Cardiac fibroblast (primary cell): Measurements from ENCODE around the gene PRCP.
"Not testable (repeated sequence)": the region's sequence is repeated elsewhere in the genome, so short reads cannot be mapped to it uniquely, and the experiment has no call there.

Experiments used
- DNase-seq, 2 donors: peaks; one replicate each; pipeline versions ENCODE4 v3.0.0 to v3.0.0-alpha.2; 2010; ENCODE audit warnings: low read depth in 2 of 2
- H3K4me3 ChIP-seq, 2 donors: replicated peaks in 1 of 2; 1 replicate in 1 of 2; 2 replicates in 1 of 2; pipeline ENCODE4 v1.5.1; 2011; ENCODE audit warnings: low read depth in 2 of 2, low read length in 2 of 2, mild to moderate bottlenecking in 2 of 2, moderate library complexity in 1 of 2
- TF ChIP-seq, protein P1 (sequence below): IDR thresholded peaks from one replicate; pipeline ENCODE4 v1.5.1; 2011; ENCODE audit warnings: low read depth, mild to moderate bottlenecking, low read length, inconsistent platforms

The PRCP gene

GRCh38 chr11:82927264-82927880 lies 27.1 kb upstream of the PRCP start:
- peak; percentile 68 to 75 for DNase-seq
- H3K4me3 ChIP-seq, result no peak overlapping the region
- TF ChIP-seq, protein P1, sequence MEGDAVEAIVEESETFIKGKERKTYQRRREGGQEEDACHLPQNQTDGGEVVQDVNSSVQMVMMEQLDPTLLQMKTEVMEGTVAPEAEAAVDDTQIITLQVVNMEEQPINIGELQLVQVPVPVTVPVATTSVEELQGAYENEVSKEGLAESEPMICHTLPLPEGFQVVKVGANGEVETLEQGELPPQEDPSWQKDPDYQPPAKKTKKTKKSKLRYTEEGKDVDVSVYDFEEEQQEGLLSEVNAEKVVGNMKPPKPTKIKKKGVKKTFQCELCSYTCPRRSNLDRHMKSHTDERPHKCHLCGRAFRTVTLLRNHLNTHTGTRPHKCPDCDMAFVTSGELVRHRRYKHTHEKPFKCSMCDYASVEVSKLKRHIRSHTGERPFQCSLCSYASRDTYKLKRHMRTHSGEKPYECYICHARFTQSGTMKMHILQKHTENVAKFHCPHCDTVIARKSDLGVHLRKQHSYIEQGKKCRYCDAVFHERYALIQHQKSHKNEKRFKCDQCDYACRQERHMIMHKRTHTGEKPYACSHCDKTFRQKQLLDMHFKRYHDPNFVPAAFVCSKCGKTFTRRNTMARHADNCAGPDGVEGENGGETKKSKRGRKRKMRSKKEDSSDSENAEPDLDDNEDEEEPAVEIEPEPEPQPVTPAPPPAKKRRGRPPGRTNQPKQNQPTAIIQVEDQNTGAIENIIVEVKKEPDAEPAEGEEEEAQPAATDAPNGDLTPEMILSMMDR, result peak; percentile 77

GRCh38 chr11:82924522-82925224 lies 24.4 kb upstream of the PRCP start:
- TF ChIP-seq, protein P1, result no peak
- no peak overlapping the region for H3K4me3 ChIP-seq
- DNase-seq, result no peak

DNA sequence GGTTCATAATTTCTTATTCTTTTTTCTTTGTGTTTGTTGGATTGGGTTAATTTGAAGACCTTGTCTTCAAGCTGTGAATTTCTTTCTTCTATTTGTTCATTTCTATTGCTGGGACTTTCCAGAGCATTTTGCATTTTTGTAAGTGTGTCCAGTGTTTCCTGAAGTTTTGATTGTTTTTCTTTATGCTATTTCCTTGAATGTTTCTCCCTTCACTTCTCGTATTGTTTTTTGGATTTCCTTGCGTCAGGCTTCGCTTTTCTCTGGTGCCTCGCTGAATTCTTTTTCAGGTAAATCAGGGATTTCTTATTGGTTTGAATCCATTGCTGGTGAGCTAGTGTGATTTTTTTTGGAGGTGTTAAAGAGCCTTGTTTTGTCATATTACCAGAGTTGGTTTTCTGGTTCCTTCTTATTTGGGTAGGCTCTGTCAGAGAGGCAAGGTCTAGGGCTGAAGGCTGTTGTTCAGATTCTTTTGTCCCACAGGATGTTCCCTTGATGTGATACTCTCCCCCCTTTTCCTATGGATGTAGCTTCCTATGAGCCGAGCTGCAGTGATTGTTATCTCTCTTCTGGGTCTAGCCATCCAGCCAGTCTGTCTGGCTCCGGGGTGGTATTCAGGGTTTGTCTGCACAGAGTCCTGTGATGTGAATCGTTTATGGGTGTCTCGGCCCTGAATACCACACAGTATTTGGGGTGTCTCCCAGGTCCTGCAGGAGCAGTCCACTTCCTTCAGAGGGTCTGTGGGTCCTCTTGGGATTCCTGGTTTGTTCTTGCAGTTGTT lies 22.4 kb upstream of the PRCP start:
- DNase-seq, H3K4me3 ChIP-seq: not testable (repeated sequence)

GRCh38 chr11:82920227-82920626 lies 20.0 kb upstream of the PRCP start:
- not testable (repeated sequence) for H3K4me3 ChIP-seq, DNase-seq

DNA sequence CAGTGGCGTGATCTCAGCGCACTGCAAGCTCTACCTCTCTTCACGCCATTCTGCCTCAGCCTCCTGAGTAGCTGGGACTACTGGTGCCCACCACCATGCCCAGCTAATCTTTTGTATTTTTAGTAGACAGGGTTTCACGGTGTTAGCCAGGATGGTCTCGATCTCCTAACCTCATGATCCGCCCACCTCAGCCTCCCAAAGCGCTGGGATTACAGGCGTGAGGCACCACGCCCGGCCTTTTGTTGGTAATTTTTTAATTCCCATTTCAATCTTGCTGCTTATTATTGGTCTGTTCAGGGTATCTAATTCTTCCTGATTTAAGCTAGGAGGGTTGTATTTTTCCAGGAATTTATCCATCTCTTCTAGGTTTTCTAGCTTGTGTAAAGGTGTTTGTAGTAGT lies 19.6 kb upstream of the PRCP start:
- DNase-seq, H3K4me3 ChIP-seq: not testable (repeated sequence)

- DNase-seq, result peak in 1 of 2 donors; percentile 27
- TF ChIP-seq, protein P1, result no peak
- H3K4me3 ChIP-seq, result no peak overlapping the region
These were observed 8.9 kb upstream of the PRCP start for GRCh38 chr11:82909015-82909640.

DNA sequence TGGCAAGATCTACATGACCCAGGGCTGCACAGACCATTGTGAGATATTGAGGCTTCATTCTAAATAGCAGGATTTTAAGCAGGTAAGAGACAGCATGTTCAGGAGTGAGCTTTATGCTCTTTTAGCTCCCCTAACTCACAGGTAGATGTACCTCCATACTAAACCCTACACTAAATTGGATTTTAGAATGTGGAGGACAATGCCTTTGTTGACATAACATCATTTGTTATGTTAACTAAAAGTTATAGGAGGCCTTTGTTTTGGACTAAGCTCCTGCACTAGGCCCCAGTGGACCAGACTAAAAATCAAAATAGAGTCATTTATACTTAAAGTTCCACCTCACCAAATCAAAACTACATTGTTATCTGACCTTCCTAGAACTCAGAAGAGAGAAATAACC lies 8.1 kb upstream of the PRCP start:
- H3K4me3 ChIP-seq, result no peak overlapping the region
- TF ChIP-seq, protein P1, result no peak
- DNase-seq, result no peak

GRCh38 chr11:82907371-82907770 lies 7.1 kb upstream of the PRCP start:
- TF ChIP-seq, protein P1, result no peak
- no peak overlapping the region for H3K4me3 ChIP-seq
- DNase-seq, result no peak
